Inflammatory macrophage treated with lipopolysaccharide for 4 hours (primary cell): ENCODE data around the gene C1QTNF5.

ENCODE experiments used
- DNase-seq: peaks from one replicate; pipeline ENCODE4 v3.0.0-alpha.2; 2020

Gene C1QTNF5

GRCh38 chr11:119316016-119316728, 24.5 kb downstream of the C1QTNF5 start:
- DNase-seq: no peak

DNA sequence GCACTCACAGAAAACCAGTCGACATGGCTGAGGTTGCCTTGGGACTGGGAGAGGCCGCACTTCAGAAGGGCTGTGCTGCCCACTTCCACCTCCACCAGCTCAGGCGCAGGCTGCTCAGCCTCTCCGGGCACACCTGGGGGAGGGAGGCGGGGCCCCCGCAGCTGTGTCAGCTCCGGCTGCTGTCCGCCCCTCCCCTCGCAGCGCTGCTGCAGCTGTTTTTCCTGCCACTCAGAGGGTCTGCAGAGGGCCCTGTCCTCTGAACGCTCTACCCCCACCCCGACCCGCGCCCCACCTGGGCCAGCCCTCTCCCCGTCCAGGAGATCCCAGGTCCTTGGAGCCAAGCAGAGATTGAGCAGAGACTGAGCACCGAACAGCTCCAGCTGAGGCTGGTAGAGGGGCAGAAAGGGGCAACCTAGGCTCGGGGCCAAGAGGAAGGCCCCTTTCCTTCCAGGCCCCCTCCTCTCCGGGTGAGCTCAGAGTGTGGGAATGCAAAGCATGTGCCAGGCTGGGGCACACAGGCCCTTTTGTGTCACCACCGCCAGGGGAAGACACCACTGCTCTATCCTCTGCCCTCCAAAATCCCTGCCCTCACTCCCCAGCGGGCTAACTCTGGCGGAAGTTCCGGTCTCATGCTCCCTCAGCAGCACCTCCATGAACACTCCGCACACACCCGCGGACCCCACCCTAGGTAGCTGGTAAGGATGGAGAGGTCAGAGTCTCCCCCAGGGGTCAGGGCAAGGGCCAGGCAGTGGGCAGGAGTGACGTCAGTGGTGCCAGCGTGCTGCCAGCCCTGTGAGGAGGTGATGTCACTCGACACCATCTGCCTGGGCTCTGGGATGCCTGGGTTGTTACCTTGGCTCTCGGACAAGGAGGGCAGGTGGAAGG, 25.3 kb downstream of the C1QTNF5 start:
- DNase-seq: no peak

DNA sequence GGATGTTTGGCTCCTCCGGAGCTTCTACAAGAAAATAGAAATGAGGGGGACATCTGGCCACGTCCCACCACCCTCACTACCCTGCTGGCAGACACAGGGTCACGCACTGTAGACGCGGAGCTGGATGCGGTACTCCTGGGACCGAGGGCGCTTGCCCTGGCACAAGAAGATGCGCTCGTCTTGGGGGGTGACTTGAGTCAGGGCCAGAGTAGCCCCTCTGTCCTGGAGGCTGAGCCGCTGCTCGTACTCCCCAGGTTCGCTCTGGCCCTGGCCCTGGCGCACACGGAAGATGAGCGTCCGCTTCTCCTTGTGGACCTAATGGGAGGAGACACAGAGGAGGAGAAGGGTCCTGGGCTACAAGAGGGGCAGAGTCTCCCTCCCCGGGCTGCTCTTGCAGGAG, 26.0 kb downstream of the C1QTNF5 start:
- no peak for DNase-seq

DNA sequence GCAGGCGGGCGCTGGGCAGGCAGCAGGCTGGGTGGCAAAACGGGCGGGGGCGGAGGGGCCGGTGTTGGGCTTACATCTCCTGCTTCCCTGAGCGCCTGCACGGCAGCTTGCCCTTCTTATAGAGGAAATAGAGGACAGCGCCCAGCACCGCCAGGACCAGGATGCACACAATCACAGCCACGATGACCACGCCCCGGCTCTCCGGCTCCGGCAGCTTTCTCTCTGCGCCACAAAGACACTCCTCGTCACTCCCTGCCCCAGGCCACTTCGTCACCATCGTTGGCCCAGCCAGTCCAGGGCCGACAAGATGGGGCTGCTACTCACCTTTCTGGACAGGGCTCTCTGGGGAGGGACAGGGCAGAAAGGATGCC, 30.0 kb downstream of the C1QTNF5 start:
- no peak for DNase-seq

DNA sequence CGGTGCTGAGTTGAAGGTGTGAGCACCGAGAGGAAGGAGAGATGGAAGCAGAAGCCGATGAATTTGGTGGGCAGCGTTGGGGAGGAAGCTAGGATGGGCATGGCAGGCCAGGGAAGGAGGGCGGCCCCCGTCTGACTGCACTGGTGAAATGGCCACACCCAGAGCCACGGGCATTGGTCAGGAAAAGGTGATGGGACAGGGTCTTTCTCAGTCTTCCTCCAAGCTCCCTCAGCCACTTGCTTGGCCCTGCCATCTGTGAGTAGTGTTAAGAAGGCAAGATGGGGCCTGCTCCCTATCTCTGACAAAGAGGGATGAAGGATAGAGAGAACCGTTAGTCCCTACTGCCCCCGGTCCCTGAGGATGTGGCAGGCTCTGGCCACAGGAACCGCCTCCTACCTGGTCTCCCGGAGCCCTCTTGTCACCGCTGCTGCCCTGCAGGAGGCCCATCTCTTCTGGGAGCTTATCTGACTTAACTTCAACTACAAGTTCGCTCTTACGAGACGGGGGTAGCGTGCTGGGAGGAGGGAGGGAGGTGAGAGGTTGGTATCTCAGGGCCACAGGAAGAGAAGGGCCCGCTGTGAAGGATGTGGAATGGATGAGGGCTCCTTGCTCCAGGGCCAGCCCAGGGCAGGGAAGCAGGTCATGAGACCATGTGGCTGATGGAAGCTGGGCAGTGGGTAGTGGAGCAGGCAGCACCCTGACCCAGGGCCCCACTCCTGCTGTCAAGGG, 30.6 kb downstream of the C1QTNF5 start:
- DNase-seq: no peak

DNA sequence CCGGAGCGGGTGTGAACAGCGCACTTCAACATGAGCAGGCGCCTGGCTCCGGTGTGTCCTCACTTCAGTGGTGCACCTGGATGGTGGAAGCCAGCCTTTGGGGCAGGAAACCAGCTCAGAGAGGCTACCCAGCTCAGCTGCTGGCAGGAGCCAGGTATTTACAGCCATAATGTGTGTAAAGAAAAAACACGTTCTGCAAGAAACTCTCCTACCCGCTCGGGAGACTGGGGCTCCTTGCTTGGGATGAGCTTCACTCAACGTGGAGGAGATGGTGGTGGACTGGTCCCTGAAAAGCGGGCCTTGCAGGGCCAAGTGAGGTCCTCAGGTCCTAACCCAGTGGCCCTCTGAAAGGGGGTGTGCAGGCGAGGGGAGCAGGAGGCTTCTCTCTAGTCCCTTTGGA, 31.3 kb downstream of the C1QTNF5 start:
- no peak for DNase-seq

DNA sequence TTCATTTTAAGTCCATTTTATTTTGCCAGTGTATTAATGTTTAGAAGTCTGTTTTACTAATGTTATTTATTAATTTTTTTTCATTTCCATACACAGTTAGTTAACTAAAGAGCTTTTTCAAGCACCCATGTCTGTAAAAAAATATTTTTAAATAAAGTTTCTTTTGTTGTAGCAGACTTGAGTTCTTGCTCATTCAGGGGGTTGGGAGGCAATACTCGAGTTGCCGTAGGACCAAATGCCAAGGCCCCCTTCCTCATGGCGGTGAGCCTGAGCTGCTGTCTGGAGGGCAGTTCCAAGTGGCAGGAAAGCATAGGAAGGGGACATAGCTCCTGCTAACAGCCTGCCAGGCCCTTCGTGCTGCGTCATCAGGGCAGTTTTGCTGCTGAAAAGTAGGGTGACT, 32.7 kb downstream of the C1QTNF5 start:
- no peak for DNase-seq

- DNase-seq: no peak
These were observed 33.5 kb downstream of the C1QTNF5 start for GRCh38 chr11:119307219-119307618.

- DNase-seq: no peak
These were observed 34.3 kb downstream of the C1QTNF5 start for GRCh38 chr11:119306373-119306890.

- DNase-seq: no peak
These were observed 34.9 kb downstream of the C1QTNF5 start for GRCh38 chr11:119305556-119306372.

- DNase-seq: no peak
These were observed 37.4 kb downstream of the C1QTNF5 start for GRCh38 chr11:119303227-119303718.

GRCh38 chr11:119300198-119300964, 40.3 kb downstream of the C1QTNF5 start:
- no peak for DNase-seq

DNA sequence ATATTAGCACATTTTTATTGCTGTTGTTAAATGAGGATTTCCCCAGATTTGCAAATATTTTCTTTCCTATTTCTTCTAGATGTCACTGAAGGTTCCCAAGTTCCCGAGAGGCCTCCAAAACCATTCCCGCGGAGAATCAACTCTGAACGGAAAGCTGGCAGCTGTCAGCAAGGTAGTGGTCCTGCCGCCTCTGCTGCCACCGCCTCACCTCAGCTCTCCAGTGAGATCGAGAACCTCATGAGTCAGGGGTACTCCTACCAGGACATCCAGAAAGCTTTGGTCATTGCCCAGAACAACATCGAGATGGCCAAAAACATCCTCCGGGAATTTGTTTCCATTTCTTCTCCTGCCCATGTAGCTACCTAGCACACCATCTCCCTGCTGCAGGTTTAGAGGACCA, 41.3 kb downstream of the C1QTNF5 start:
- DNase-seq: no peak

DNA sequence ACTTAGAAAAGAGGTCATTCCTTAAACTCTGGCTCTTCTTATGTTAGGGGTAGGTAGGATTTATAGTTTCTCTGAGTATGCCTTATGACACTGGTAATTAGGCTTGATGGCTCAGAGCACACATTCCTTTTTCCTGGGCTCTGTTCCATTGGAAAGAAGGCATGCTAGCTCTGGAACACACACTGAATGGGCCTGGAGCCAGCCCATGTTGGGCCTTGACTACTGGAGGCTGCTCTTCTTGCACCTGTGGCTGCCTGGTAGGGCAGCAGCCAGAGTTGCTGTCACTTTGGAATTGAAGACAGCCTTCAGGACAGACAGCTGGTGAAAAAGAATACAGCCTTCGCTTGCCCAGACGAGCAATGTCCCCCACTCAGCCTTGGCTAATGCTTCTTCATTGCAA, 42.0 kb downstream of the C1QTNF5 start:
- DNase-seq: no peak

- no peak for DNase-seq
These were observed 42.7 kb downstream of the C1QTNF5 start for GRCh38 chr11:119297938-119298337.

- no peak for DNase-seq
These were observed 45.5 kb downstream of the C1QTNF5 start for GRCh38 chr11:119295178-119295577.

DNA sequence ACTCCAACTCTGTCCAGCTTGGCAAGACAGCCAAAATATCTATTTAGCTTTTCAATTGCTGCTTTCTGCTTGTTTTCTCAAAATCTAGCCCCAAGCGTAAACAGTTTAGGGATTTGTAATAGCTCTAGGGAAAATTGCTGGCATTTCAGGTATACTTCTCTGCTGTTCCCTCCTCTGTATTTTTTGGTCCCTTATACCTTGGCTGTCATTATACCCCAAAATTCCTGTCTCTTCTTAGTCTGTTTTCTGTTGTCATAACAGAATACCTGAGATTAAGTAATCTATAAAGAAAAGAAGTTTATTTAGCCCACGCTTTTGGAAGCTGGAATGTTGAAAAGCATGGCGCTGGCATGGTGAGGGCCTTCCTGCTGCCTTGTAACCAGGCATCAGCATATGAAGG, 47.2 kb downstream of the C1QTNF5 start:
- DNase-seq: no peak

- DNase-seq: no peak
These were observed 49.7 kb downstream of the C1QTNF5 start for GRCh38 chr11:119290894-119291497.
